Measurements from ENCODE around the gene DPEP3.

GRCh38 chr16:67942200-67942509 lies 38.1 kb downstream of the DPEP3 start:
- TF ChIP-seq, protein P1, sequence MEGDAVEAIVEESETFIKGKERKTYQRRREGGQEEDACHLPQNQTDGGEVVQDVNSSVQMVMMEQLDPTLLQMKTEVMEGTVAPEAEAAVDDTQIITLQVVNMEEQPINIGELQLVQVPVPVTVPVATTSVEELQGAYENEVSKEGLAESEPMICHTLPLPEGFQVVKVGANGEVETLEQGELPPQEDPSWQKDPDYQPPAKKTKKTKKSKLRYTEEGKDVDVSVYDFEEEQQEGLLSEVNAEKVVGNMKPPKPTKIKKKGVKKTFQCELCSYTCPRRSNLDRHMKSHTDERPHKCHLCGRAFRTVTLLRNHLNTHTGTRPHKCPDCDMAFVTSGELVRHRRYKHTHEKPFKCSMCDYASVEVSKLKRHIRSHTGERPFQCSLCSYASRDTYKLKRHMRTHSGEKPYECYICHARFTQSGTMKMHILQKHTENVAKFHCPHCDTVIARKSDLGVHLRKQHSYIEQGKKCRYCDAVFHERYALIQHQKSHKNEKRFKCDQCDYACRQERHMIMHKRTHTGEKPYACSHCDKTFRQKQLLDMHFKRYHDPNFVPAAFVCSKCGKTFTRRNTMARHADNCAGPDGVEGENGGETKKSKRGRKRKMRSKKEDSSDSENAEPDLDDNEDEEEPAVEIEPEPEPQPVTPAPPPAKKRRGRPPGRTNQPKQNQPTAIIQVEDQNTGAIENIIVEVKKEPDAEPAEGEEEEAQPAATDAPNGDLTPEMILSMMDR (IDR thresholded peaks at IDR 0.05): peak; percentile 32 to 67 (median 53)
- TF ChIP-seq POLR2A (IDR thresholded peaks at IDR 0.05): no peak

All from esophagus squamous epithelium (tissue), 4 donors.